Measurements from ENCODE around the gene UCK2.

UCK2 gene

GRCh38 chr1:165925498-165926079 is 98.2 kb downstream of the UCK2 start:
- TF ChIP-seq EZH2phosphoT487 (IDR thresholded peaks at IDR 0.05; ENCODE audit: low read length): no peak
- TF ChIP-seq CTCF (IDR thresholded peaks at IDR 0.05; ENCODE audit: low read length): no peak
- TF ChIP-seq EZH2 (optimal IDR thresholded peaks at IDR 0.05; ENCODE audit: low read depth, low read length): no peak
- H3K36me3 ChIP-seq (replicated peaks; ENCODE audit: insufficient read depth, low read length): no peaks in the 10 kb centered on the region
- H3K9ac ChIP-seq (ENCODE audit: low read length): no peak overlapping the region
- H3K4me2 ChIP-seq (ENCODE audit: low read depth, low read length): no peak overlapping the region
- H3K4me1 ChIP-seq (ENCODE audit: low read length): peaks cover 11% of the 10 kb centered on the region; the same call in 1 of the 2 replicates
- no peak overlapping the region for H3K27ac ChIP-seq (ENCODE audit: low read length)
- H3F3A ChIP-seq (ENCODE audit: insufficient read depth, low read length): no peaks in the 10 kb centered on the region
- H3K9me2 ChIP-seq (replicated peaks; ENCODE audit: insufficient read depth, low read length): no peaks in the 10 kb centered on the region
- H3K9me3 ChIP-seq (replicated peaks; ENCODE audit: insufficient read depth, low read length): no peaks in the 10 kb centered on the region
- H3K79me2 ChIP-seq (ENCODE audit: low read length): no peaks in the 10 kb centered on the region
- H4K20me1 ChIP-seq (ENCODE audit: insufficient read depth, low read length): no peaks in the 10 kb centered on the region
- H2AFZ ChIP-seq (ENCODE audit: low read length): no peak overlapping the region
- H3K4me3 ChIP-seq (ENCODE audit: low read length): no peak overlapping the region
- H3K27me3 ChIP-seq (replicated peaks; ENCODE audit: insufficient read depth, low read length): no peaks in the 10 kb centered on the region
- no peak for DNase-seq

- TF ChIP-seq EZH2phosphoT487 (IDR thresholded peaks at IDR 0.05; ENCODE audit: low read length) (no peak), CTCF (IDR thresholded peaks at IDR 0.05; ENCODE audit: low read length) (no peak), EZH2 (optimal IDR thresholded peaks at IDR 0.05; ENCODE audit: low read depth, low read length) (no peak)
- Histone ChIP-seq H2AFZ (ENCODE audit: low read length) (no peak overlapping the region), H3K9ac (ENCODE audit: low read length) (no peak overlapping the region), H3K4me2 (ENCODE audit: low read depth, low read length) (peak overlapping the region; percentile 22; the same call in 1 of the 2 replicates), H3K36me3 (replicated peaks; ENCODE audit: insufficient read depth, low read length) (no peaks in the 10 kb centered on the region), H3K4me1 (ENCODE audit: low read length) (peaks cover 11% of the 10 kb centered on the region; the same call in 1 of the 2 replicates), H3K79me2 (ENCODE audit: low read length) (no peaks in the 10 kb centered on the region), H3K9me3 (replicated peaks; ENCODE audit: insufficient read depth, low read length) (no peaks in the 10 kb centered on the region), H3K4me3 (ENCODE audit: low read length) (no peak overlapping the region), H3F3A (ENCODE audit: insufficient read depth, low read length) (no peaks in the 10 kb centered on the region), H4K20me1 (ENCODE audit: insufficient read depth, low read length) (no peaks in the 10 kb centered on the region), H3K27ac (ENCODE audit: low read length) (peak overlapping the region; percentile 30; the same call in 1 of the 2 replicates), H3K27me3 (replicated peaks; ENCODE audit: insufficient read depth, low read length) (no peaks in the 10 kb centered on the region), H3K9me2 (replicated peaks; ENCODE audit: insufficient read depth, low read length) (no peaks in the 10 kb centered on the region)
- DNase-seq: peak; percentile 72
Measured at GRCh38 chr1:165927169-165927568, 99.8 kb downstream of the UCK2 start.

GRCh38 chr1:165928075-165928731 is 100.8 kb downstream of the UCK2 start:
- H3K27me3 ChIP-seq (replicated peaks; ENCODE audit: insufficient read depth, low read length): no peaks in the 10 kb centered on the region
- peak; percentile 77 for DNase-seq
- H3K27ac ChIP-seq (ENCODE audit: low read length): no peak overlapping the region
- no peaks in the 10 kb centered on the region for H3K79me2 ChIP-seq (ENCODE audit: low read length)
- H3K4me1 ChIP-seq (ENCODE audit: low read length): peaks cover 11% of the 10 kb centered on the region; the same call in 1 of the 2 replicates
- no peaks in the 10 kb centered on the region for H4K20me1 ChIP-seq (ENCODE audit: insufficient read depth, low read length)
- no peaks in the 10 kb centered on the region for H3K9me3 ChIP-seq (replicated peaks; ENCODE audit: insufficient read depth, low read length)
- H3K36me3 ChIP-seq (replicated peaks; ENCODE audit: insufficient read depth, low read length): no peaks in the 10 kb centered on the region
- no peaks in the 10 kb centered on the region for H3F3A ChIP-seq (ENCODE audit: insufficient read depth, low read length)
- TF ChIP-seq CTCF (IDR thresholded peaks at IDR 0.05; ENCODE audit: low read length) (peak; percentile 90), EZH2phosphoT487 (IDR thresholded peaks at IDR 0.05; ENCODE audit: low read length) (no peak)
- no peak overlapping the region for H2AFZ ChIP-seq (ENCODE audit: low read length)
- H3K9ac ChIP-seq (ENCODE audit: low read length): no peak overlapping the region
- H3K9me2 ChIP-seq (replicated peaks; ENCODE audit: insufficient read depth, low read length): no peaks in the 10 kb centered on the region
- no peak overlapping the region for H3K4me2 ChIP-seq (ENCODE audit: low read depth, low read length)
- H3K4me3 ChIP-seq (ENCODE audit: low read length): no peak overlapping the region

All from MM.1S (cell line).